Fibroblast of the aortic adventitia (primary cell): Measurements from ENCODE around the gene RNLS. TPM values are rescaled to one million over a fixed set of nuclear protein-coding genes. Genes with fewer than 3 reads are reported as not detected.

Source experiments
- DNase-seq: peaks from one replicate; pipeline ENCODE4 v3.0.0-alpha.2; 2010; ENCODE audit warnings: low read depth
- H3K4me3 ChIP-seq: 2 replicates; pipeline ENCODE4 v1.5.1; 2011; ENCODE audit warnings: low read depth, mild to moderate bottlenecking, control low read depth, low read length, moderate library complexity
- CTCF ChIP-seq: IDR thresholded peaks from 2 replicates; pipeline ENCODE4 v1.5.1; 2011; ENCODE audit warnings: mild to moderate bottlenecking, low read length, control low read depth, inconsistent platforms; ENCODE audit not compliant: insufficient read depth
- total RNA-seq: library from RNA; depleted of rRNA; stranded (reverse); fragments of >200 nt; gene quantifications from 2 replicates; pipeline ENCODE4 v1.2.3, GENCODE V29; 2012; ENCODE audit warnings: low replicate concordance

RNLS gene
- total RNA-seq, 1 donor, result 16.8 TPM

GRCh38 chr10:88616250-88616977 is 33.3 kb upstream of the RNLS start:
- H3K4me3 ChIP-seq, result no peak overlapping the region
- DNase-seq, result no peak
- TF ChIP-seq CTCF, result no peak

- no peak for TF ChIP-seq CTCF
- no peak for DNase-seq
- no peak overlapping the region for H3K4me3 ChIP-seq
Observed at GRCh38 chr10:88608780-88609179, 25.7 kb upstream of the RNLS start.

GRCh38 chr10:88608052-88608732 is 25.1 kb upstream of the RNLS start:
- no peak for TF ChIP-seq CTCF
- no peak overlapping the region for H3K4me3 ChIP-seq
- DNase-seq, result no peak

GRCh38 chr10:88598055-88598454 is 14.9 kb upstream of the RNLS start:
- no peak overlapping the region for H3K4me3 ChIP-seq
- no peak for TF ChIP-seq CTCF
- DNase-seq, result no peak

GRCh38 chr10:88594482-88594881 is 11.4 kb upstream of the RNLS start:
- no peak for DNase-seq
- no peak overlapping the region for H3K4me3 ChIP-seq
- TF ChIP-seq CTCF, result no peak

GRCh38 chr10:88592906-88593305 is 9.8 kb upstream of the RNLS start:
- TF ChIP-seq CTCF, result no peak
- no peak overlapping the region for H3K4me3 ChIP-seq
- DNase-seq, result no peak
